NCI-H1417 treated with DMSO at 0.1 percent for 48 hours (cell line): ENCODE results near the gene CCDC159.
"Not testable (repeated sequence)": the region's sequence is repeated elsewhere in the genome, so short reads cannot be mapped to it uniquely, and the experiment has no call there.

Experiments
- DNase-seq: peaks from one replicate; lab custom pipeline; 2025; lab: John Stamatoyannopoulos, UW

CCDC159 gene, protein sequence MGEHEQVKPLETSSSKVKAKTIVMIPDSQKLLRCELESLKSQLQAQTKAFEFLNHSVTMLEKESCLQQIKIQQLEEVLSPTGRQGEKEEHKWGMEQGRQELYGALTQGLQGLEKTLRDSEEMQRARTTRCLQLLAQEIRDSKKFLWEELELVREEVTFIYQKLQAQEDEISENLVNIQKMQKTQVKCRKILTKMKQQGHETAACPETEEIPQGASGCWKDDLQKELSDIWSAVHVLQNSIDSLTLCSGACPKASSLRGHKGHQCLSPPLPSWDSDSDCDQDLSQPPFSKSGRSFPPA

GRCh38 chr19:11346104-11346940 lies at the start of gene CCDC159, which contains the start of gene TMEM205:
CCDC159 (plus strand) TSS chr19:11346519; CDS start chr19:11346607, 88 bp downstream.
TMEM205 (minus strand) TSS chr19:11346268; CDS start chr19:11345619, 649 bp downstream.
- peak; percentile 93 for DNase-seq

DNA sequence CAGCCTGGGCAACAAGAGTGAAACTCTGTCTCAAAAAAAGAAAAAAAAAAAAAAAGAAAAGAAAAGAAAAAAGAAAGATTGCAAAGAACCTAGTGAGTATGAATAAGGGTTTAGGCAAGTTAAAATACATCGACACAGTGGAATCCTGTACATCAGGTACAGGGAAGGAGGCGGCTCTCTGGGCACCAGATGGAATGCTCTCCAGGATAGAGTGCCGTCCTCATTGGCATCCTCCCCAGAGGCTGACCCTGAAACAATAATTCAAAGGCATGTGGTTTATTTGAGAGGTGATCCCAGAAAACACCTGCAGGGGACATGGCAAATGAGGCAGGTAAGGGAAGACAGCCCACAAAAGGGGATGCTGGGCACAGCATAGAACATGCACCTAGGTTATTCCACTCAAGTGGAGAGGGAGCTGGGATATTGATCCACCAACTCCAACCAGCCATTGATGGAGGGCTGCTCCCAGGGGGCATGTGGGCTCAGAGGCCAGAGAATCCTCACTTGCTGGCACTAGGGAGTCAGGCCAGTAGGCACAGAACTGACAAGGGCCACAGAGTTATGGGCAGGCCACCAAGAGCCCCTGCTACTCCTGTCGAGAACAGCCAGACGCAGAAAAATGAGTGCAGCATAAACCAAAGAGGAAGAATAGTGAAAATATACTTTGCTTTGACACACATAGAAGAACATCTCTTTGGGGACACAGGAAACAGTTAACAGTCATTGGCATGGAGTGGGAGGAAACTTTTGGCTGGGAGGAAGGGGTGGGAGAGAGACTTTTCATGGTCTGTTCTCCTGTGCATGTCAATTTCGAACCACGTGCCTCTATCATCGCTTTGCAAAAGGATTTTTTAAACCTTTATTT lies 46.1 kb upstream of the CCDC159 start:
- no peak for DNase-seq

DNA sequence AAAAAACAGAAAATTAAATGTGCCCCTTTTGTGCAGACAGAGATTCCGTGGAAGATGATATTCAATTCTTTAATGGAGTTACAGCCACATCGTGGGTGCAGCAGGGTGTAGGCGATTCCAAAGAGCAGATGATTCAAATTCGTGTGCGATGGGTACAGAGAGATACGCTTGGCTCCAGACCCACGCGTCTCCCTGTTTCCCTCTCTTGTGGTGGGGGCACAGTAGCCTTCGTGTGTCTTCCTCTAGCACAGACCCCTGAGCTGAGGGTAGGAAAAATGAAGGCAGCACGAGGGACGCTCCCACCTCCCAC lies 45.6 kb upstream of the CCDC159 start:
- no peak for DNase-seq

- DNase-seq: no peak
Measured at GRCh38 chr19:11304936-11305335, 41.4 kb upstream of the CCDC159 start.

GRCh38 chr19:11306337-11306736 lies 40.0 kb upstream of the CCDC159 start:
- no peak for DNase-seq

DNA sequence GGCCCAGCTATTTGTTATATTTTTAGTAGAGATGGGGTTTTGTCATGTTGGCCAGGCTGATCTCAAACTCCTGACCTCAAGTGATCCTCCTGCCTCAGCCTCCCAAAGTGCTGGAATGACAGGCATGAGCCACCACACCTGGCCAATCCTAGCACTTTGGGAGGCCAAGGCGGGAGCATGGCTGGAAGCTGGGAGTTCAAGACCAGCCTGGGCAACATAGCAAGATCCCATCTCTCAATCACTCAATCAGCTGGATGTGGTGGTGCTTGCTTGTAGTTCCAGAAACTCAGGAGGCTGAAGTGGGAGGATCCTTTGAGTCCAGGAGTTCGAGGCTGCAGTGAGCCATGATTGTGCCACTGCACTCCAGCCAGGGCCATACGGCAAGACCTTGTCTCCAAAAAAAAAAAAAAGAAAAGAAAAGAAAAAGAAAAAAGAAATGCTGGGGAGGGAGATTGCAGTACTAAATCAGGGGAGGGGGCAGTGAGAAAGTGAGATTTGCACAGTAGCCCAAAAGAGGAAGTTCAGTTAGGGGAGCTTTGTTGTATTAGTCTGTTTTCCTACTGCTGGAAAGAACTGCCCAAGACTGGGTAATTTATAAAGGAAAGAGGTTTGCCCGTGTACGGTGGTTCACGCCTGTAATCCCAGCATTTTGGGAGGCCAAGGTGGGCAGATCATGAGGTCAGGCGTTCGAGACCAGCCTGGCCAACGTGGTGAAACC lies 25.9 kb upstream of the CCDC159 start:
- DNase-seq: not testable (repeated sequence)

DNA sequence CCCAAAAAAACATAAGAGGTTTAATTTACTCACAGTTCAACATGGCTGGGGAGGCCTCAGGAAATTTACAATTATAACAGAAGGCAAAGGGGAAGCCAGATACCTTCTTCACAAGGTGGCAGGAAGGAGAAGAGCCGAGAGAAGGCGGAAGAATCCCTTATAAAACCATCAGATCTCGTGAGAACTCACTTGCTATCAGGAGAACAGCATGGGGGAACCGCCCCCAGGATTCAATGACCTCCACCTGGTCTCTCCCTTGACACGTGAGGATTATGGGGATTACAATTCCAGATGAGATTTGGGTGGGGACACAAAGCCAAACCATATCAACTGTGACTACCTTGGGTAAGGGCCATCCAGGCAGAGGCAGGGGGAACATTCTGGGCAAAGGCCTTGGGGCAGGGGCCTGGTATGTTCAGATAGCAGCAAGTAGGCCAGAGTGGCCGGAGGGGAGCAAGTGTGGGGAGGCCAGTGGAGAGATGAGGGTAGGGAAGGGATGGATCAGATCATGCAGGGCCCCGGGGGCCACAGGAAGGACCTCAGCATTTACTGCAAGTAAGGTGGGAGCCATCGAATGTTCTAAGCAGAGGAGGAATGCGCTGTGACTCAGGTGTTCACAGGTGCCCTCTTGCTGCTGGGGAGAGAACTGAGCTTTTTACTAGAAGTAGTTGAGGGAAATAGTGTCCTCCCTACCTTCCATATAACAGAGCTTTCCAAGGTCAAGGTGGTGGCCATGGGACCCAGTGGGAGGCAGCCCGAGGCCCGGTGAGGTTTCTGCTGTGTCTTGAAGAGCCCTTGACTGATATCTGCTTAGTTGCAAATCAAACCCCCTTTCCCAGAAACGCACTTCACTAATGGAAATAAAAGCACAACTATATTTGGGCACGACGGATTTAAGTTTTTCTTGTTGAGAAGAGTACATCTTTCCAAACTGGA lies 24.9 kb upstream of the CCDC159 start:
- DNase-seq: no peak

DNA sequence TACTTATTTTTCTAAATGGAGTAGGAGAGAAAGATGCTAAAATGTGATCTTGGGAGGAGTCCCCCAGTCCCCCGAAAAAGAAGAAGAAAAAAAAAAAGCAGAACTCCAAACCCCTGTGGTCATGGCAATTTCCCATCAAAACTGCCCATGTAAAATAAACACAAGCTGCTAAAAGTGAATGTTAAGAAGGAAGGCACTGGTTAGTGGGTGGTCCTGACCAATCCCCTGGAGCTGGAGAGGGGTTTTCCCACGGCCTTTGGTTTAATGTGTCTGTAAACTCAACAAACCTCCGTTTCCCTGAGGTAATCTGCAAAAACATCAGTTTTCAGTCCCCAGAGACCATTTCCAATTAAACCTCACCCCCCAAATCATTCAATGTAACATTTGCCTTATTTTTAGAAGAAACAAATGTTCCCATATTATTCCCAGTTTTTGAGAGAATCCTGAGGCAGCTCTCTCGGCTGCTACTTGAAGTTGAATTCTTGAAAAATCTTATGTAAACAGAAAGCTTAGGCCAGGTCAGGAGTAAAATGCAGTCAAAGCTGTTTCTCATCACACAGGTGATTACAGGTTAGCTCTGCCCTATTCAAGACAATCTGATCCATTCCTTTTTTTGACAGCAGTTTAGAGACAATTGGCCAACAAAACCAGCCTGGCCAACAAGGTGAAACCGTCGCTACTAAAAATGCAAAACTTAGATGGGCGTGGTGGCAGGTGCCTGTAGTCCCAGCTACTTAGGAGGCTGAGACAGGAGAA lies 23.9 kb upstream of the CCDC159 start:
- DNase-seq: no peak

- DNase-seq: no peak
Measured at GRCh38 chr19:11323601-11324078, 22.7 kb upstream of the CCDC159 start.

- no peak for DNase-seq
Measured at GRCh38 chr19:11324079-11324661, 22.1 kb upstream of the CCDC159 start.

- no peak for DNase-seq
Measured at GRCh38 chr19:11324748-11325389, 21.4 kb upstream of the CCDC159 start.

DNA sequence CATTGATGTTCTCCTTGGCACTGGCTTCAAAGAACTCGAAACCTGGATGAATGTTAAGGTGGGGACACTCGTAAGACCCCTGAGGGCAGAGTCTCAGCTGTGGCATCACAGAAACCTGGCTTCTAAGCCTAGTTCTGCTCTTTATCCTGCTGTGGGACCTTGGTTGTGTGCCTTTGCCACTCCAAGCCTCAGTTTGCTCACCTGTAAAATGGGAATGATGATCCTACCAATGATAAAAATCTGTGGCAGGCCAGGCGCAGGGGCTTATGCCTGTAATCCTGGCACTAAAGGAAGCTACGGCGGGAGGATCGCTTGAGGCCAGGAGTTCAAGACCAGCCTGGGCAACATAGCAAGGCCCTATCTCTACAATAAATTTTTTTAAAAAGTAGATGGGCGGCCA lies 20.8 kb upstream of the CCDC159 start:
- no peak for DNase-seq

GRCh38 chr19:11330127-11330526 lies 16.2 kb upstream of the CCDC159 start:
- no peak for DNase-seq

DNA sequence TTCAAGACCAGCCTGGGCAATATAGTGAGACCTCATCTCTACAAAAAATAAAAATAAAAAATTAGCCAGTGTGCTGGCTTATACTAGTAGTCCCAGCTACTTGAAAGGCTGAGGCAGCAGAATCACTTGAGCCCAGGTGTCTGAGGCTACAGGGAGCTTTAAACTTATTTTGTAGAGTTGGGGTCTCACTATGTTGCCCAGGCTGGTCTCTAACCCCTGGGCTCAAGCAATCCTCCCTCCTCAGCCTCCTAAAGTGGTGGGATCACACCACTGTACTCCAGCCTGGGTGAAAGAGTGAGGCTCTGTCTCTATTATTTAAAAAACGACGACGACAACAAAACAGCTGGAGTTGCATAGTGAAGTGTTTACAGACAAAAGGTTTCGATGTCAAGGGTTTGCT lies 14.8 kb upstream of the CCDC159 start:
- no peak for DNase-seq

- DNase-seq: no peak
Measured at GRCh38 chr19:11332822-11333221, 13.5 kb upstream of the CCDC159 start.

- DNase-seq: not testable (repeated sequence)
Measured at GRCh38 chr19:11333838-11334237, 12.5 kb upstream of the CCDC159 start.

DNA sequence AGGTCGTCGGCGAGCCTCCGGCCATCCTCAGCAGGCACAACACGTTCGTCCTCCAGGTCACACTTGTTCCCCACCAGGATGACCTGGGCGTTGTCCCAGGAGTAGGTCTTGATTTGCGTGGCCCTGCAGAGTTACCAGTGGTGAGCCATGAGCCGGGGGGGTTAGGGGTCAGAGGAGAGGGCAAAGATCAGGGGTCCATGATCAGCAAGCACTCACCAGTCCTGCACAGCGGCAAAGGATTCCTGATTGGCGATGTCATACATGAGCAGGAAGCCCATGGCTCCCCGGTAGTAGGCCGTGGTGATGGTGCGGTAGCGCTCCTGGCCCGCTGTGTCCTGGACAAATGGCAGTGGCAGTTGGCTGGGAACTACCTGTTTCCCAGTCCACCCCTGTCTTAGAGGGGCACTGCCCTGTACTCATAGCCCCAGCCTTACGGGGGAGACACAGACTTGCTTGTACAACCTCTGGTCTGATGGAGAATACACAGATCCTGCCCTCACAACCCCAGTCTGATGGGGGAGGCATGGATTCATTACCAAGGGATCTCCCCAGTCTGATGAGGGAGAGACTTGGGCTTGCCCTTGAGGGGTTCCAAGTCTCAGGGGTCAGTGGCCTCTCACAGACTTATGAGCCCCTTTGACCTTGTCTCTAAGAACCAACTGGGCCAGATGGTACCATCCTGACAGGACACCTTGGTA lies 10.7 kb upstream of the CCDC159 start:
- no peak for DNase-seq

DNA sequence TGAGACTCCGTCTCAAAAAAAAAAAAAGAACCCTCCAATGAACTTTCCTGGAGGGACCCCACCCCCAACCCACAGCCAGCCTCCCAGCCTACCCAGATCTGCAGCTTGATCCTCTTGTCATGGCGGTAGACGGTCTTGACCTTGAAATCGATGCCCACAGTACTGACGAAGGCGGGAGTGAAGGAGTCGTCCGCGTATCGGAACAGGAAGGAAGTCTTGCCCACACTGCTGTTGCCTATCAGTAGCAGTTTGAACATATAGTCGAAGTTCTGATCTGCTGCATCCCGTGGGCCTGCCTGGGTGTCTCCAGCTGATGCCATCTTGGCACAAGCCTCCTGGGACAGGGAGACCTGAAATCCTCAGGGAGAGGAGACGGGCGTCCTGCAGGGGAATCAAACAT lies 9.2 kb upstream of the CCDC159 start:
- DNase-seq: no peak
